Thoracic aorta (tissue), 2 donors: ENCODE data around the gene DEPDC1B. TPM values are rescaled to one million over a fixed set of nuclear protein-coding genes. Genes with fewer than 3 reads are reported as not detected.
A peak's percentile ranks its signal among the peaks of the same experiment; 100 is the strongest.
"Not testable (repeated sequence)": the region's sequence is repeated elsewhere in the genome, so short reads cannot be mapped to it uniquely, and the experiment has no call there.

ENCODE experiments used
- ATAC-seq: fragments of 150-250 bp; one replicate; pipeline ENCODE4 v1.8.0; 2017; ENCODE audit warnings: low read depth; ENCODE audit not compliant: insufficient number of reproducible peaks, low FRiP score
- DNase-seq: peaks from one replicate; pipeline ENCODE4 v3.0.0-alpha.2; 2020; ENCODE audit warnings: low spot score
- H3K27ac ChIP-seq, 2 donors: fragments of 200-600 bp; sonication (generic); 1 replicate in 1 of 2; 2 replicates in 1 of 2; pipeline ENCODE4 v1.5.1; 2016; ENCODE audit warnings: mild to moderate bottlenecking in 2 of 2, moderate library complexity in 2 of 2
- H3K27me3 ChIP-seq: fragments of 200-600 bp; sonication (generic); replicated peaks from 2 replicates; pipeline ENCODE4 v1.6.0; 2016; ENCODE audit warnings: mild to moderate bottlenecking; ENCODE audit not compliant: insufficient read depth
- H3K36me3 ChIP-seq: fragments of 200-600 bp; sonication (generic); one replicate; pipeline ENCODE4 v1.5.1; 2016
- H3K4me1 ChIP-seq, 2 donors: fragments of 200-600 bp; sonication (generic); 1 replicate in 1 of 2; 2 replicates in 1 of 2; pipeline versions ENCODE4 v1.5.1 to v1.6.0; 2016; ENCODE audit warnings: low read depth in 2 of 2, mild to moderate bottlenecking in 1 of 2; ENCODE audit not compliant: control insufficient read depth in 1 of 2
- H3K4me3 ChIP-seq: fragments of 200-600 bp; sonication (generic); 2 replicates; pipeline ENCODE4 v1.5.1; 2016; ENCODE audit warnings: mild to moderate bottlenecking
- H3K9me3 ChIP-seq: fragments of 200-600 bp; sonication (generic); 2 replicates; pipeline ENCODE4 v1.5.1; 2016
- total RNA-seq, 2 donors: library from RNA; depleted of rRNA; stranded (reverse); fragments of >200 nt; gene quantifications; one replicate each; pipeline versions ENCODE4 v1.1.0 to v1.2.3, GENCODE V29; 2016
- TF ChIP-seq, protein P1 (sequence below): fragments of 200-600 bp; sonication (generic); IDR thresholded peaks from one replicate; pipeline ENCODE4 v1.5.1; 2019; ENCODE audit warnings: antibody characterized with exemption

Gene DEPDC1B
- total RNA-seq, 2 donors from 2014 or later = not detected

DNA sequence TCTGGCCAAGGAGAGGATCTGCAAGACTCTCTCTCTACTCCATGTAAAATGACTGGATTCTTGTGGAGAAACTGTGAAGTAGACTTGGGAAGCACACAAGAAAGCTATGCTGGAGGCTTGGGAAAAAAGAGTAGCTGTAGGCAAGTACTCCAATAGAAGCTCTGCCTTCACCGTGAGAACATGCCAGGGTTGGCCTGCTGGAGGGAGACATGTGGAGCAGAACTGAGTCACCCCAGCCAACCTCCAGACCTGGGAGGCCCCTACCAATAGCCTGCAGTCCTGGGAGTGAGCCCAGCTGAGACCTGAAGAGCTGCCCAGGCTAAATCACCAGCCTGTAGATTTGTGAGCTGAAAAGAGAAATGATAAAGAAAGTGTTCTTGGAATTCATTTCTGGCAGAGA, 66.6 kb downstream of the DEPDC1B start:
- H3K4me3 ChIP-seq = no peak overlapping the region
- peak overlapping the region; percentile 65 to 71 for H3K27ac ChIP-seq
- DNase-seq (peak; percentile 47), ATAC-seq (peak; percentile 55)
- H3K9me3 ChIP-seq = no peaks in the 10 kb centered on the region
- TF ChIP-seq, protein P1, sequence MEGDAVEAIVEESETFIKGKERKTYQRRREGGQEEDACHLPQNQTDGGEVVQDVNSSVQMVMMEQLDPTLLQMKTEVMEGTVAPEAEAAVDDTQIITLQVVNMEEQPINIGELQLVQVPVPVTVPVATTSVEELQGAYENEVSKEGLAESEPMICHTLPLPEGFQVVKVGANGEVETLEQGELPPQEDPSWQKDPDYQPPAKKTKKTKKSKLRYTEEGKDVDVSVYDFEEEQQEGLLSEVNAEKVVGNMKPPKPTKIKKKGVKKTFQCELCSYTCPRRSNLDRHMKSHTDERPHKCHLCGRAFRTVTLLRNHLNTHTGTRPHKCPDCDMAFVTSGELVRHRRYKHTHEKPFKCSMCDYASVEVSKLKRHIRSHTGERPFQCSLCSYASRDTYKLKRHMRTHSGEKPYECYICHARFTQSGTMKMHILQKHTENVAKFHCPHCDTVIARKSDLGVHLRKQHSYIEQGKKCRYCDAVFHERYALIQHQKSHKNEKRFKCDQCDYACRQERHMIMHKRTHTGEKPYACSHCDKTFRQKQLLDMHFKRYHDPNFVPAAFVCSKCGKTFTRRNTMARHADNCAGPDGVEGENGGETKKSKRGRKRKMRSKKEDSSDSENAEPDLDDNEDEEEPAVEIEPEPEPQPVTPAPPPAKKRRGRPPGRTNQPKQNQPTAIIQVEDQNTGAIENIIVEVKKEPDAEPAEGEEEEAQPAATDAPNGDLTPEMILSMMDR = no peak
- no peaks in the 10 kb centered on the region for H3K27me3 ChIP-seq
- no peaks in the 10 kb centered on the region for H3K36me3 ChIP-seq
- peaks cover 14 to 39% of the 10 kb centered on the region in 2 donors for H3K4me1 ChIP-seq

DNA sequence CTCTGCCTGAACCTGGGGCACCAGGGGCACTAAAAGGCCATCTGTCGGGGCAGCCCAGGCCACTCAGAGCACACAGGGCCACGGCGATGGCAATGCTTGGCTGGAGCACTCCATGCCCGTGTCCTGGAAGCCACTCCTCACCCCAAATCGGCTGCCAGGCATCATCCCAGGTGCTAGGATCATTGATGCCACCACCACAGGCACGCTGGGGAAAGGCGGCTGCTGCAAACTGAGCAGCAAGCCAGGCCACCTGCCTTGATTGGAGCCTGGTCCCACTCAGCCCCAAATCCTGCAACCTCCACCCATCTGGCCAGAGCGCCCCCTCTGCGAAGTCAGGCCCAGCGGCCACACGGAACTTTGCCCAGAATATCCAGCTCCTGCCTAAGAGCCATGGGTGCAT, 67.8 kb downstream of the DEPDC1B start:
- no peaks in the 10 kb centered on the region for H3K27me3 ChIP-seq
- H3K4me1 ChIP-seq = peaks cover 14 to 35% of the 10 kb centered on the region in 2 donors
- H3K36me3 ChIP-seq = no peaks in the 10 kb centered on the region
- no peak overlapping the region for H3K4me3 ChIP-seq
- DNase-seq = no peak
- no peaks in the 10 kb centered on the region for H3K9me3 ChIP-seq
- ATAC-seq = no peak
- peak overlapping the region; percentile 65 to 71 for H3K27ac ChIP-seq
- TF ChIP-seq, protein P1 = no peak

DNA sequence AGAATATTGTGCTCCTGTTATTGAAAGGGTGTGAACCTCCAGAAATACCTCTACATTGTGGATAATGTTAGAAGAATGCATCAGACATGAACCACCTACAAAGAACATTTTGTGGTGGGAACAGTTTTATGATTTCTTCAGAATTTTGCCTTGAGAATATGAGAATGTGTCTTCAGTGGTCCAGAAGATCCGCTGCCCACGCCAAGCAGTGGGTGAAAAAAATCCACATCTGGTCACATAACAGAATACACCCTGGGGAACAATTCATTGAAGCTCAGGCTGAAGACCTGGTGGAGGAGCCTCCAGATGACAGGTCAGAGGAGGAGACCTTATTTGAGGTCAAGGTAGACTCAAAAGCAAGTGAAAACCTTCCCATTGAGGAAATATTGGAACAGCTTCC, 69.1 kb downstream of the DEPDC1B start:
- Histone ChIP-seq H3K4me3 (no peak overlapping the region), H3K4me1 (peaks cover 14 to 30% of the 10 kb centered on the region in 2 donors), H3K27ac (peak overlapping the region in 1 of 2 donors; percentile 71), H3K9me3 (no peaks in the 10 kb centered on the region), H3K27me3 (no peaks in the 10 kb centered on the region), H3K36me3 (no peaks in the 10 kb centered on the region)
- DNase-seq (no peak), ATAC-seq (no peak)
- TF ChIP-seq, protein P1 = no peak

DNA sequence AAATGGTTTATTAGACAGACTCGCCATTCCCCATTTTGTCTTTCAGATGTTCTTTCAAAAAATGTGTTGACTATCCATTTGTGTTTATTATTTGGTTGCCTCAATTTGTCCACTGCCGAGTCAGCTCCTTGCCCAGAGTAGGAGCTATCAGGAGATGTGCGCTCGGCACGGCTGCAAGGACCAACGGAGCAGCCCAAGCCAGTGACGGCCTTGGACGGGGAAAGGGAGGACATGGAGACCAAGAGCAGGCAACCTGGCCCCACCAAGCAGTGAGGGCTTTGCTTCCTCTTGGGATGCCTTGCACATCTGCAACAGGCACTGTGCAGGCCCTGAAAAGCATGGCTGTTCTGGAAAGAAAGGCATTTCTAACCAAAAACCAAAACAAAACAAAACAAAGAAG, 69.8 kb downstream of the DEPDC1B start:
- Histone ChIP-seq H3K36me3 (no peaks in the 10 kb centered on the region), H3K27ac (no peak overlapping the region), H3K9me3 (no peaks in the 10 kb centered on the region), H3K27me3 (no peaks in the 10 kb centered on the region), H3K4me3 (no peak overlapping the region), H3K4me1 (peaks cover 14 to 30% of the 10 kb centered on the region in 2 donors)
- DNase-seq = no peak
- TF ChIP-seq, protein P1 = no peak
- no peak for ATAC-seq

DNA sequence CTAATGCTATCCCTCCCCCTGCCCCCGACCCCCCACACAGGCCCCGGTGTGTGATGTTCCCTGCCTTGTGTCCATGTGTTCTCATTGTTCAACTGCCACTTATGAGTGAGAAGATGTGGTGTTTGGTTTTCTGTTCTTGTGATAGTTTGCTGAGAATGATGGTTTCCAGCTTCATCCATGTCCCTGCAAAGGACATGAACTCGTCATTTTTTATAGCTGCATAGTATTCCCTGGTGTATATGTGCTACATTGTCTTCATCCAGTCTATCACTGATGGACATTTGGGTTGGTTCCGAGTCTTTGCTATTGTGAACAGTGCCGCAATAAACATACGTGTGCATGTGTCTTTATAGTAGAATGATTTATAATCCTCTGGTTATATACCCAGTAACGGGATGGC, 75.1 kb downstream of the DEPDC1B start:
- H3K4me1 ChIP-seq, H3K27ac ChIP-seq, H3K36me3 ChIP-seq, H3K9me3 ChIP-seq, DNase-seq, H3K27me3 ChIP-seq, ATAC-seq, H3K4me3 ChIP-seq: not testable (repeated sequence)

DNA sequence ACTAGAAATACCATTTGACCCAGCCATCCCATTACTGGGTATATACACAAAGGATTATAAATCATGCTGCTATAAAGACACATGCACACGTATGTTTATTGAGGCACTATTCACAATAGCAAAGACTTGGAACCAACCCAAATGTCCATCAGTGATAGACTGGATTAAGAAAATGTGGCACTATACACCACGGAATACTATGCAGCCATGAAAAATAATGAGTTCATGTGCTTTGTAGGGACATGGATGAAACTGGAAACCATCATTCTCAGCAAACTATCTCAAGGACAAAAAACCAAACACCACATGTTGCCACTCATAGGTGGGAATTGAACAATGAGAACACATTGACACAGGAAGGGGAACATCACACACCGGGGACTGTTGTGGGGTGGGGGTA, 79.2 kb downstream of the DEPDC1B start:
- not testable (repeated sequence) for H3K36me3 ChIP-seq, ATAC-seq, DNase-seq, H3K27ac ChIP-seq, H3K9me3 ChIP-seq, H3K4me3 ChIP-seq, H3K4me1 ChIP-seq, H3K27me3 ChIP-seq
